H1 (cell line): ENCODE data around the gene TGFB2.

ENCODE experiments used
- EP300 ChIP-seq, 2 experiments: IDR thresholded peaks; 1 replicate in 1 of 2; 2 replicates in 1 of 2; pipeline ENCODE4 v1.6.1; 2011 to 2012; ENCODE audit warnings: low read depth in 2 of 2, low read length in 2 of 2, mild to moderate bottlenecking in 2 of 2, borderline replicate concordance in 1 of 2, inconsistent platforms in 1 of 2, moderate library complexity in 1 of 2
- RAD21 ChIP-seq, 2 experiments: IDR thresholded peaks in 1 of 2; conservative IDR thresholded peaks in 1 of 2; 2 replicates each; pipeline ENCODE4 v1.6.1; 2011; ENCODE audit warnings: low read depth in 2 of 2, low read length in 2 of 2, improper control_type of control experiment in 1 of 2, inconsistent platforms in 1 of 2, mild to moderate bottlenecking in 1 of 2, moderate library complexity in 1 of 2
- RFX5 ChIP-seq: IDR thresholded peaks from 2 replicates; pipeline ENCODE4 v1.6.1; 2011; ENCODE audit warnings: low read depth, low read length, improper control_type of control experiment, borderline replicate concordance
- RXRA ChIP-seq: IDR thresholded peaks from 2 replicates; pipeline ENCODE4 v1.6.1; 2011; ENCODE audit warnings: low read depth, mild to moderate bottlenecking, low read length, moderate library complexity; ENCODE audit not compliant: insufficient read depth
- ZNF274 ChIP-seq: IDR thresholded peaks from 2 replicates; pipeline ENCODE4 v1.7.0; 2012; ENCODE audit warnings: low read length, borderline replicate concordance; ENCODE audit errors: extremely low read depth
- TF ChIP-seq, protein P1 (sequence below), 3 experiments: IDR thresholded peaks; 1 replicate in 2 of 3; 2 replicates in 1 of 3; pipeline versions ENCODE4 v1.5.1 to v1.6.1; 2011; ENCODE audit warnings: low read length in 3 of 3, mild to moderate bottlenecking in 3 of 3, inconsistent platforms in 2 of 3, low read depth in 1 of 3, moderate library complexity in 1 of 3; ENCODE audit not compliant: insufficient read depth in 1 of 3; ENCODE audit errors: control extremely low read depth in 1 of 3

DNA sequence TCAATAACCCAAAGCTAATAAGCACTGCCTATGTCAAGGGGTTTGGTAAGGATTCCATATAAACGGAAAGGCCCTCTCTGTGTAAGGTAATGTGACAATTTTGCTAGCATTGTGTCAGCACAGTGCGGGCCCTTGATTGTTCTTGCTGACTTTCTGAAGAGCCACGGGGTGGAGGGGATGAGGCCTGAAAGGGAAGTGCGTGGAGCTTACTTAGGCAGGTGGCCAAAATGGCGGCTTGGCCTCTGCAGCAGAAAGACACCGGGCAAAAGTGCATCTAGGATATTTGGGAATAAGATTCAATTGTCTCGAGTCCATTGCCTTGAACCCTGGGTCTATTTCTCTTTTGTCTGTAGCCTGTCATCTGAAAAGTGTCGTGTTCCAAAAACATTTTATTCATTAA, 114.3 kb downstream of the TGFB2 start:
- TF ChIP-seq ZNF274 (no peak), EP300 (IDR thresholded peaks at IDR 0.05; ENCODE audit: borderline replicate concordance in 1 of 2, low read depth in 2 of 2, low read length in 2 of 2) (no peak), RFX5 (no peak), RXRA (no peak), RAD21 (IDR thresholded peaks at IDR 0.05 in 1 of 2, conservative IDR thresholded peaks at IDR 0.05 in 1 of 2; ENCODE audit: low read depth in 2 of 2, low read length in 2 of 2) (no peak)
- TF ChIP-seq, protein P1, sequence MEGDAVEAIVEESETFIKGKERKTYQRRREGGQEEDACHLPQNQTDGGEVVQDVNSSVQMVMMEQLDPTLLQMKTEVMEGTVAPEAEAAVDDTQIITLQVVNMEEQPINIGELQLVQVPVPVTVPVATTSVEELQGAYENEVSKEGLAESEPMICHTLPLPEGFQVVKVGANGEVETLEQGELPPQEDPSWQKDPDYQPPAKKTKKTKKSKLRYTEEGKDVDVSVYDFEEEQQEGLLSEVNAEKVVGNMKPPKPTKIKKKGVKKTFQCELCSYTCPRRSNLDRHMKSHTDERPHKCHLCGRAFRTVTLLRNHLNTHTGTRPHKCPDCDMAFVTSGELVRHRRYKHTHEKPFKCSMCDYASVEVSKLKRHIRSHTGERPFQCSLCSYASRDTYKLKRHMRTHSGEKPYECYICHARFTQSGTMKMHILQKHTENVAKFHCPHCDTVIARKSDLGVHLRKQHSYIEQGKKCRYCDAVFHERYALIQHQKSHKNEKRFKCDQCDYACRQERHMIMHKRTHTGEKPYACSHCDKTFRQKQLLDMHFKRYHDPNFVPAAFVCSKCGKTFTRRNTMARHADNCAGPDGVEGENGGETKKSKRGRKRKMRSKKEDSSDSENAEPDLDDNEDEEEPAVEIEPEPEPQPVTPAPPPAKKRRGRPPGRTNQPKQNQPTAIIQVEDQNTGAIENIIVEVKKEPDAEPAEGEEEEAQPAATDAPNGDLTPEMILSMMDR (IDR thresholded peaks at IDR 0.05; ENCODE audit: control extremely low read depth in 1 of 3, insufficient read depth in 1 of 3, low read depth in 1 of 3, low read length in 3 of 3) = no peak
